ENCODE data around the gene STK11IP. TPM values are rescaled to one million over a fixed set of nuclear protein-coding genes. Genes with fewer than 3 reads are reported as not detected.
A peak's percentile ranks its signal among the peaks of the same experiment; 100 is the strongest.

STK11IP gene
- total and polyA plus RNA-seq, 2 of the 13 experiments (the other 11 are each of a cell fraction or from before 2014, with no cell fraction given), result 12.8 to 24.0 TPM

DNA sequence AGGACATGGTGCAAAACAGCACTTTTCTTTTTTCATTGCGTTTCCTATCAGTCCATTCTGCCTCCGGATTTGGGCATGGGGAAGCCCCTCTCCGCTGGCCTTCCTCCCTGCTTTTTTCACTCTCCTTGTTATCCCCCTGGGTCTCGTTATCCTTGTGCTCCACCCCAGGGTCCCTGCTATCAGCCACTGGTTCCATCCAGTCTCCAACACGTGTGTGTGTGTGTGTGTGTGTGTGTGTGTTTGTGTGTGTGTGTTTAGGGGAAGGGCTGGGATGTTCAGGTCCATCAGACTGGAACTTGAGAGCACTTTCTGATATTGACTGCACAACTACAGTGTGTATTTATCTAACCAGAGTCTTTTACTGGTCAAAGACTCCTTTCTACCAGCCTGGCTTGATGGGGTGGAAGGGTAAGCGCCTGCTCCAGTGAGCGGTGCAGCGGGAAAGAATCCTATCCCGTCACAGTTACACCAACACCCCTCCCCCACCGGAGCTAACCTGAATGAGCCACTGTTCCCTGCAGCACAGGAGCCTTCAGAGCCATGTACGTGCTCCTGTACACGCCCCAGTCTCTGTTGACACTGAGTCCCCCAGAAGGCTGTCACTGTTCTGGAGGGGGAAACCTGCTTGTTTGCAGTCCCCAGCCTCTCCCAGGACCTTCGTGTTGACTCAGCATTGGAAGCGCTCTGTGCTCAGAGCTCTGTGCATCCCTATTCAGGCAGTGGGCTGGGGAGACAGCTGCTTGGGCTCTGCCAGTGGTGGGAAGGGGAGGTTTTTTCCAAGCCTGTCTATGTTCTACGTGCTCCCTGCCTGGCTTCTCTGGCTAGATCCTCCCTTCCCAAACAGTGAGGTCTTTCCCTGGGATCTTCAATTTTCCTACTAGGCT is 20.9 kb upstream of the STK11IP start (continued):
- TF ChIP-seq, protein P1, sequence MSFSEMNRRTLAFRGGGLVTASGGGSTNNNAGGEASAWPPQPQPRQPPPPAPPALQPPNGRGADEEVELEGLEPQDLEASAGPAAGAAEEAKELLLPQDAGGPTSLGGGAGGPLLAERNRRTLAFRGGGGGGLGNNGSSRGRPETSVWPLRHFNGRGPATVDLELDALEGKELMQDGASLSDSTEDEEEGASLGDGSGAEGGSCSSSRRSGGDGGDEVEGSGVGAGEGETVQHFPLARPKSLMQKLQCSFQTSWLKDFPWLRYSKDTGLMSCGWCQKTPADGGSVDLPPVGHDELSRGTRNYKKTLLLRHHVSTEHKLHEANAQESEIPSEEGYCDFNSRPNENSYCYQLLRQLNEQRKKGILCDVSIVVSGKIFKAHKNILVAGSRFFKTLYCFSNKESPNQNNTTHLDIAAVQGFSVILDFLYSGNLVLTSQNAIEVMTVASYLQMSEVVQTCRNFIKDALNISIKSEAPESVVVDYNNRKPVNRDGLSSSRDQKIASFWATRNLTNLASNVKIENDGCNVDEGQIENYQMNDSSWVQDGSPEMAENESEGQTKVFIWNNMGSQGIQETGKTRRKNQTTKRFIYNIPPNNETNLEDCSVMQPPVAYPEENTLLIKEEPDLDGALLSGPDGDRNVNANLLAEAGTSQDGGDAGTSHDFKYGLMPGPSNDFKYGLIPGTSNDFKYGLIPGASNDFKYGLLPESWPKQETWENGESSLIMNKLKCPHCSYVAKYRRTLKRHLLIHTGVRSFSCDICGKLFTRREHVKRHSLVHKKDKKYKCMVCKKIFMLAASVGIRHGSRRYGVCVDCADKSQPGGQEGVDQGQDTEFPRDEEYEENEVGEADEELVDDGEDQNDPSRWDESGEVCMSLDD (CRISPR knock-in tag; IDR thresholded peaks at IDR 0.05; ENCODE audit: borderline replicate concordance), result peak; percentile 96; the same call in 1 of the 2 replicates
- TF ChIP-seq, protein P2, sequence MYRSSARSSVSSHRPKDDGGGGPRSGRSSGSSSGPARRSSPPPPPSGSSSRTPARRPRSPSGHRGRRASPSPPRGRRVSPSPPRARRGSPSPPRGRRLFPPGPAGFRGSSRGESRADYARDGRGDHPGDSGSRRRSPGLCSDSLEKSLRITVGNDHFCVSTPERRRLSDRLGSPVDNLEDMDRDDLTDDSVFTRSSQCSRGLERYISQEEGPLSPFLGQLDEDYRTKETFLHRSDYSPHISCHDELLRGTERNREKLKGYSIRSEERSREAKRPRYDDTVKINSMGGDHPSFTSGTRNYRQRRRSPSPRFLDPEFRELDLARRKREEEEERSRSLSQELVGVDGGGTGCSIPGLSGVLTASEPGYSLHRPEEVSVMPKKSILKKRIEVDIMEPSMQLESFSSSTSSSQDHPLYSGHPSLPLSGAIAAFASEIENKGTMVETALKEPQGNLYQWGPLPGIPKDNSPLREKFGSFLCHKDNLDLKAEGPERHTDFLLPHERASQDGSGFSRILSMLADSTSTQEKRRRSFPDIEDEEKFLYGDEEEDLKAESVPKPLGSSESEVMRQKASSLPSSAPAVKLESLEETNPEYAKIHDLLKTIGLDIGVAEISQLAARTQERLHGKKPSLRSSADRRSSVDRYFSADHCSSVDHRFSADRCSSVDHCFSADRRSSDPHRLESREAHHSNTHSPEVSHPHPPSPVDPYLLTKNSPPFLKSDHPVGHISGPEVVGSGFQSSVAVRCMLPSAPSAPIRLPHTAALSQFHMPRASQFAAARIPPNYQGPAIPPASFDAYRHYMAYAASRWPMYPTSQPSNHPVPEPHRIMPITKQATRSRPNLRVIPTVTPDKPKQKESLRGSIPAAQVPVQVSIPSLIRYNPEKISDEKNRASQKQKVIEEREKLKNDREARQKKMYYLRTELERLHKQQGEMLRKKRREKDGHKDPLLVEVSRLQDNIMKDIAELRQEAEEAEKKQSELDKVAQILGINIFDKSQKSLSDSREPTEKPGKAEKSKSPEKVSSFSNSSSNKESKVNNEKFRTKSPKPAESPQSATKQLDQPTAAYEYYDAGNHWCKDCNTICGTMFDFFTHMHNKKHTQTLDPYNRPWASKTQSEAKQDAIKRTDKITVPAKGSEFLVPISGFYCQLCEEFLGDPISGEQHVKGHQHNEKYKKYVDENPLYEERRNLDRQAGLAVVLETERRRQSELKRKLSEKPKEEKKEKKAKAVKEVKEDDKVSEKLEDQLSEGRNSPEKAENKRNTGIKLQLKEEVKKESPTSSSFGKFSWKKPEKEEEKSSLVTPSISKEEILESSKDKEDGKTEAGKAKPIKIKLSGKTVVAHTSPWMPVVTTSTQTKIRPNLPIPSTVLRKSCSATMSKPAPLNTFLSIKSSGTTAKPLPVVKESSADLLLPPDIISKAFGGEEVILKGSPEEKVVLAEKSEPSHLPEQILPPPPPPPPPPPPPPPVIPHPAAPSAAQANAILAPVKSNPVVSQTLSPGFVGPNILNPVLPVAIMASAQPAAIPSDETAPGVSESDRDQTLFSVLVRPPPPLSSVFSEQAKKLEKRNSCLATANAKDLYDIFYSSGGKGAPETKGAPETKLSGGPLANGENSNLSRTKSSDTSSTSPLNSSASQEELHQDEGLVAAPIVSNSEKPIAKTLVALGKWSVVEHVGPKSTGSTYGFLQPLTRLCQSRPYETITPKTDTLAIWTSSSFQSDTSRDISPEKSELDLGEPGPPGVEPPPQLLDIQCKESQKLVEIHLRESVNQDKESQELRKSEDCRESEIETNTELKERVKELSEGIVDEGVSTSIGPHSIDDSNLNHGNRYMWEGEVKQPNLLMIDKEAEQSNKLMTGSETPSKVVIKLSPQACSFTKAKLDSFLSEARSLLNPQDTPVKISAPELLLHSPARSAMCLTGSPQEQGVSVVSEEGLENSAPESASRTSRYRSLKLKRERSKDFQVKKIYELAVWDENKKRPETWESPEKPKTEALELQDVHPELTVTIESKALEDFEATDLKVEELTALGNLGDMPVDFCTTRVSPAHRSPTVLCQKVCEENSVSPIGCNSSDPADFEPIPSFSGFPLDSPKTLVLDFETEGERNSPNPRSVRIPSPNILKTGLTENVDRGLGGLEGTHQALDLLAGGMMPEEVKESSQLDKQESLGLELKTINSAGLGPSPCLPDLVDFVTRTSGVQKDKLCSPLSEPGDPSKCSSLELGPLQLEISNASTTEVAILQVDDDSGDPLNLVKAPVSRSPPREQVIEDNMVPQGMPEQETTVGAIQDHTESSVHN (CRISPR knock-in tag; IDR thresholded peaks at IDR 0.05), result peak; percentile 62; the same call in 1 of the 2 replicates
- TF ChIP-seq, protein P3, sequence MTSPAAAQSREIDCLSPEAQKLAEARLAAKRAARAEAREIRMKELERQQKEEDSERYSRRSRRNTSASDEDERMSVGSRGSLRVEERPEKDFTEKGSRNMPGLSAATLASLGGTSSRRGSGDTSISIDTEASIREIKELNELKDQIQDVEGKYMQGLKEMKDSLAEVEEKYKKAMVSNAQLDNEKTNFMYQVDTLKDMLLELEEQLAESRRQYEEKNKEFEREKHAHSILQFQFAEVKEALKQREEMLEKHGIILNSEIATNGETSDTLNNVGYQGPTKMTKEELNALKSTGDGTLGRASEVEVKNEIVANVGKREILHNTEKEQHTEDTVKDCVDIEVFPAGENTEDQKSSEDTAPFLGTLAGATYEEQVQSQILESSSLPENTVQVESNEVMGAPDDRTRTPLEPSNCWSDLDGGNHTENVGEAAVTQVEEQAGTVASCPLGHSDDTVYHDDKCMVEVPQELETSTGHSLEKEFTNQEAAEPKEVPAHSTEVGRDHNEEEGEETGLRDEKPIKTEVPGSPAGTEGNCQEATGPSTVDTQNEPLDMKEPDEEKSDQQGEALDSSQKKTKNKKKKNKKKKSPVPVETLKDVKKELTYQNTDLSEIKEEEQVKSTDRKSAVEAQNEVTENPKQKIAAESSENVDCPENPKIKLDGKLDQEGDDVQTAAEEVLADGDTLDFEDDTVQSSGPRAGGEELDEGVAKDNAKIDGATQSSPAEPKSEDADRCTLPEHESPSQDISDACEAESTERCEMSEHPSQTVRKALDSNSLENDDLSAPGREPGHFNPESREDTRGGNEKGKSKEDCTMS (CRISPR knock-in tag; conservative IDR thresholded peaks at IDR 0.05), result no peak; the same call in 1 of the 2 replicates
- TF ChIP-seq ZNF510 (CRISPR knock-in tag; IDR thresholded peaks at IDR 0.05; ENCODE audit: low read depth) (no peak; the same call in 1 of the 2 replicates), KLF16 (CRISPR knock-in tag; IDR thresholded peaks at IDR 0.05) (peak in 1 of 2 experiments; percentile 96; a peak in 2 of 4 replicates), ZNF816 (CRISPR knock-in tag; IDR thresholded peaks at IDR 0.05; ENCODE audit: borderline replicate concordance) (peak; percentile 96), ZNF468 (CRISPR knock-in tag; IDR thresholded peaks at IDR 0.05) (0 out of 2 replicates have a peak, but pooled peaks have one; percentile 41)
- TF ChIP-seq, protein P4, sequence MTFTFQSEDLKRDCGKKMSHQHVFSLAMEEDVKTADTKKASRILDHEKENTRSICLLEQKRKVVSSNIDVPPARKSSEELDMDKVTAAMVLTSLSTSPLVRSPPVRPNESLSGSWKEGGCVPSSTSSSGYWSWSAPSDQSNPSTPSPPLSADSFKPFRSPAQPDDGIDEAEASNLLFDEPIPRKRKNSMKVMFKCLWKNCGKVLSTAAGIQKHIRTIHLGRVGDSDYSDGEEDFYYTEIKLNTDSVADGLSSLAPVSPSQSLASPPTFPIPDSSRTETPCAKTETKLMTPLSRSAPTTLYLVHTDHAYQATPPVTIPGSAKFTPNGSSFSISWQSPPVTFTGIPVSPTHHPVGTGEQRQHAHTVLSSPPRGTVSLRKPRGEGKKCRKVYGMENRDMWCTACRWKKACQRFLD (CRISPR knock-in tag; IDR thresholded peaks at IDR 0.05; ENCODE audit: borderline replicate concordance), result no peak

Measured in HepG2 (cell line).